Neural crest cell (in vitro differentiated cells): ENCODE data around the gene DGUOK. TPM values are rescaled to one million over a fixed set of nuclear protein-coding genes. Genes with fewer than 3 reads are reported as not detected.

Source experiments
- DNase-seq: peaks from one replicate; pipeline ENCODE4 v3.0.0; 2021; ENCODE audit warnings: low read depth, mixed read lengths, low spot score
- H3K27ac Mint-ChIP-seq: one replicate; pipeline ENCODE4 v1.8.0; 2021; ENCODE audit warnings: mild to moderate bottlenecking, mixed read lengths; ENCODE audit not compliant: unreplicated experiment
- H3K27me3 Mint-ChIP-seq: 2 replicates; pipeline ENCODE4 v1.8.0; 2021; ENCODE audit warnings: low read depth, mild to moderate bottlenecking, mixed read lengths
- H3K36me3 Mint-ChIP-seq: 2 replicates; pipeline ENCODE4 v1.8.0; 2021; ENCODE audit warnings: low read depth, mild to moderate bottlenecking, mixed read lengths
- H3K4me1 Mint-ChIP-seq: 2 replicates; pipeline ENCODE4 v1.8.0; 2021; ENCODE audit warnings: mixed read lengths
- H3K4me3 Mint-ChIP-seq: one replicate; pipeline ENCODE4 v1.8.0; 2021; ENCODE audit warnings: mild to moderate bottlenecking, mixed read lengths
- H3K9me3 Mint-ChIP-seq: 2 replicates; pipeline ENCODE4 v1.8.0; 2021; ENCODE audit warnings: mixed read lengths
- total RNA-seq: library from RNA; stranded (reverse); gene quantifications from 2 replicates; pipeline ENCODE4 v1.2.1, GENCODE V29; 2021
- TF ChIP-seq, protein P1 (sequence below): fragments of 200-600 bp; sonication (generic); conservative IDR thresholded peaks from 2 replicates; pipeline ENCODE4 v1.5.0; 2021; ENCODE audit warnings: antibody characterized with exemption, mild to moderate bottlenecking

DGUOK gene
- total RNA-seq, 1 donor from 2014 or later: 100 TPM

DNA sequence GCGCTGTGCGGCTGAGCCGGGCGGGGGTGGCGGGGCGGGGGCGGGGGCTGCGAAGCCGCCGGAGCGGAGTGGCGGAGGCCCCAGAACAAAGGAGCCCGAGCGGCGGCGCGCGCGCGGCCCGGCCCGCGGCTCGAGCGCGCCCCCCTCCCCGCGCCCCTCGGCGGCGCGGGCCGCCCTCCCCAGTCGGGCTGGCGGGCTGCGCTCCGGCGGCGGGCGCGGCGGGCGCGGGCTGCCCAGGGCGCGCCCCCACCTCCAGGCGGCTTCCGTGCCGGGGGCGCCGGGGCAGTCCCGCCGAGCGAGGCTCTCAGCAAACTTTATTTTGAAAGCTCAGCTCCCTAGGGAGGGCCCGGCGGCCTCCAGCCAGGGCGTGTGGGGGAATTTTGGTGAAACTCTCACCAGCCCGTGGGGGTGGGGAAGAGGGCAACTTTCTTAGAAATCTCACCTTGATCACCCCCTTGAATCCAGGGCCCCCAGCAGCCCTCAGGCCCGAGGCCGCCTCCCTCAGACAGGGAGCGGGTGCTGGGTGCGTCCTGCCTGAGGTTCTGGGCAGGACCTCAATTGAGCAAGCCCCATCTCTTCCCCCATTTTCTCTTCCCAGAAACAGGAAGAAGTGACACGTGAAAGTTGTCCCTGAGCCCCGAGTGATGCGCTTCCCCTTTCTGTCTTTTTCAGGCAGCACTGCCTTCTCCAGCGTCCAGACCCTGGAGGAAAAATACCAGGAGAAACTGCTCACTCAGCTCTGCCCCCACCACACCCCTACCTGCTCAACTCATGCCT lies 58.8 kb downstream of the DGUOK start:
- peaks cover 19% of the 10 kb centered on the region for H3K36me3 Mint-ChIP-seq

DNA sequence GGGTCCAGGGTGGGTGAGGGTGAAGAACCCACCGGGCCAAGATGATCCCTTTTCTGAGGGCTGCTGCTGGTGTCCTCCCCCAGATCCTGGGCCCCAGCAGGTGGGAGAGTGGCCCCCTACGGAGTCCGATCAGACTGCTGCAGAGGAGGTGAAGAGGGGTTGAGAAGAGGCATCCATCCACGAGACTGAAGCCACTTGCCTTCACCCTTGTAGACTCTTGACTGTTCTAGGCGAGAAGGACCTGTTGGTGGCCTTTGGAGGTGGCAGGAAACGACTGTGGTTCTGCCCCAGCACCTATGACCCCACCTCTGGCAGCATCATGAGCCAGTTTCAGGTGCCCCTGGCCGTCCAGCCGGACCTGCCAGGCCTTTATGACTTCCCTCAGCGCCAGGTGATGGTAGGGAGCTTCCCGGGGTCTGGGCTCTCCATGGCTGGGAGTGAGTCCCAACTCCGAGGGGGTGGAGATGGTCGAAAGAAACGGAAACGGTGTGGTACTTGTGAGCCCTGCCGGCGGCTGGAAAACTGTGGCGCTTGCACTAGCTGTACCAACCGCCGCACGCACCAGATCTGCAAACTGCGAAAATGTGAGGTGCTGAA lies 59.5 kb downstream of the DGUOK start:
- Mint-ChIP-seq H3K9me3 (no peaks in the 10 kb centered on the region), H3K27me3 (peaks cover 28% of the 10 kb centered on the region), H3K36me3 (peaks cover 22% of the 10 kb centered on the region), H3K4me1 (peaks cover 64% of the 10 kb centered on the region), H3K4me3 (peak overlapping the region; percentile 80), H3K27ac (no peak overlapping the region)
- DNase-seq: no peak
- TF ChIP-seq, protein P1, sequence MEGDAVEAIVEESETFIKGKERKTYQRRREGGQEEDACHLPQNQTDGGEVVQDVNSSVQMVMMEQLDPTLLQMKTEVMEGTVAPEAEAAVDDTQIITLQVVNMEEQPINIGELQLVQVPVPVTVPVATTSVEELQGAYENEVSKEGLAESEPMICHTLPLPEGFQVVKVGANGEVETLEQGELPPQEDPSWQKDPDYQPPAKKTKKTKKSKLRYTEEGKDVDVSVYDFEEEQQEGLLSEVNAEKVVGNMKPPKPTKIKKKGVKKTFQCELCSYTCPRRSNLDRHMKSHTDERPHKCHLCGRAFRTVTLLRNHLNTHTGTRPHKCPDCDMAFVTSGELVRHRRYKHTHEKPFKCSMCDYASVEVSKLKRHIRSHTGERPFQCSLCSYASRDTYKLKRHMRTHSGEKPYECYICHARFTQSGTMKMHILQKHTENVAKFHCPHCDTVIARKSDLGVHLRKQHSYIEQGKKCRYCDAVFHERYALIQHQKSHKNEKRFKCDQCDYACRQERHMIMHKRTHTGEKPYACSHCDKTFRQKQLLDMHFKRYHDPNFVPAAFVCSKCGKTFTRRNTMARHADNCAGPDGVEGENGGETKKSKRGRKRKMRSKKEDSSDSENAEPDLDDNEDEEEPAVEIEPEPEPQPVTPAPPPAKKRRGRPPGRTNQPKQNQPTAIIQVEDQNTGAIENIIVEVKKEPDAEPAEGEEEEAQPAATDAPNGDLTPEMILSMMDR: no peak

More for the DNA sequence above, 58.8 kb downstream of the DGUOK start:
- Mint-ChIP-seq H3K9me3 (no peaks in the 10 kb centered on the region), H3K4me3 (peak overlapping the region; percentile 80), H3K27ac (peak overlapping the region; percentile 85), H3K27me3 (peaks cover 34% of the 10 kb centered on the region), H3K4me1 (peaks cover 71% of the 10 kb centered on the region)
- peak; percentile 25 for DNase-seq
- TF ChIP-seq, protein P1: no peak

DNA sequence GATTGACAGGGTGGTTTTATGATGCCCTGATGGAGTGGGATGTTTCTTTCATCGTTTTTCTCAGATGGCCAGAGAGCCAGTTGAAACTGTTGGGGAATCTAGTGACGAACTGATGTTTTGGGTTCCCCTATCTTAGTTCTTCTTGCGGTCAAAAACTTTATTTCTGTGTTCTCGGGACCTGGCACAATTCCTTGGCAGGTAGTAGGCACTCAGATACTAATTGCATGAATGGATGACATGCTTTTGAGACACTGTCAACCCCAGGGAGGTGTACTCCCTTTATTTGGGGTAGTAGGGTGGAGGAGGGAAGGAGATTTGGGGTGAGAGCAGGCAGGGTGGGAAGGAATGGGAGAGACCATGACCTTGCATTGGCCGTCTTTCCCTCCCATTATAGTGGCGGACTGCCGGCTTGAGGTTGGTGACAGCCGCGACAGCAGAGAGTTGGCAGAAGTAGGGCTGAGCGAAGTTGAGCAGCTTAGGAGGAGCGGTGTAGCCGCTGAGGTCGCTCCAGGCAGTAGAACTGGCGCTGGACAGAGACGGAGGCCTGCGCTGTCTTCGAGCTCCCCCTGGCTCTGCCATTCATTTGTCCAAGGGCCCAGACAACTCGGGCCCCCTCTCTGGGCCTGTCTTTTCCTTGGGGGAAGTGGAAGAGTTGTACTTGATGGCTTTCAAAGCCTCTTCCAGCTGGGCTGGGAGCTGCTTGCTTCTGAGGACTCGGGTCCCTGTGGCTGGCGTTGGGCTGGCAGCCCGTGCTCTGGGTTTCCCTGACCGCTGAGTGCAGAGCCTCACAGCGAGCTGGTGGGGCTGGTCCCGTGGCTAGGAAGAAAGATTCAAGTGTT lies 60.6 kb downstream of the DGUOK start:
- TF ChIP-seq, protein P1: no peak
- H3K4me3 Mint-ChIP-seq: peak overlapping the region; percentile 80
- peaks cover 25% of the 10 kb centered on the region for H3K36me3 Mint-ChIP-seq
- DNase-seq: peak; percentile 14
- peaks cover 58% of the 10 kb centered on the region for H3K4me1 Mint-ChIP-seq
- H3K9me3 Mint-ChIP-seq: no peaks in the 10 kb centered on the region
- H3K27me3 Mint-ChIP-seq: peaks cover 16% of the 10 kb centered on the region
- no peak overlapping the region for H3K27ac Mint-ChIP-seq

DNA sequence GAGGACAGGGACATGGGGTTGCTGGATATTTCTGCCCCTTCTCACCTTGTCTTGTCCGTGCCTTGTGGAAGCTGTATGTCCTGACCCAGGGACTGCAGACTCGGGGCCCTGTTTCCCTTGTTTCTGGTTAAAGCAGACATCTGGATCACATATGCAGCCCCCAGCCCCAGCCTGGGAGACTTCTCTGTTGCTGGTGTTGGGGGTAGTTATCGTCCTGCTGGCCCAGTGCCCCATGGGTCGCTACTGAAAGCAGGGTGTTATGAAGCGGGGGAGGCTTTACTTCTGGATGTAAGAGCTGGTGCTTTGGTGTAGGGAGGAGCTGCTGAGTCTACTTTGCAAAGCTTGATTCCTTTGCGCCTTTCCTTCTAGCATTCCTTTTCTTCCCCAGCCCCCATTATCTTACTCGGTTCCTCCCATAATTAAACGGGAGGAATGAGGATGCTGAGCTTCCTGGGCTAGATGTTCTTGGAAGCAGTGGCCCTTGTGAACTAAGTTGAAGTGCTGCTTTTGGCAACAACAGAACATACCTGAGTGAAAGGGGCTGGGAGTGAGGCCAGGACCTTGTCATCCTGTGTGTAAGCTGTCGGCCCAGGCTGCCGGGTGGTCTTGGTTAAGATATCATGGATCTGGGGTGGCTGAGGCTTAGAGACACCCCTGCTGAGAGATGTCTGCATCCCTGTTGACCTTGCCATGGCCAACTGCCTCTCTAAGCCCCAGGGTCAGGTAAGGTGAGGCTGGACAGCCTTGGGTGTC lies 61.4 kb downstream of the DGUOK start:
- Mint-ChIP-seq H3K36me3 (peaks cover 25% of the 10 kb centered on the region), H3K9me3 (no peaks in the 10 kb centered on the region), H3K4me3 (peak overlapping the region; percentile 80), H3K27me3 (peaks cover 9% of the 10 kb centered on the region), H3K27ac (no peak overlapping the region), H3K4me1 (peaks cover 51% of the 10 kb centered on the region)
- no peak for DNase-seq
- TF ChIP-seq, protein P1: no peak

DNA sequence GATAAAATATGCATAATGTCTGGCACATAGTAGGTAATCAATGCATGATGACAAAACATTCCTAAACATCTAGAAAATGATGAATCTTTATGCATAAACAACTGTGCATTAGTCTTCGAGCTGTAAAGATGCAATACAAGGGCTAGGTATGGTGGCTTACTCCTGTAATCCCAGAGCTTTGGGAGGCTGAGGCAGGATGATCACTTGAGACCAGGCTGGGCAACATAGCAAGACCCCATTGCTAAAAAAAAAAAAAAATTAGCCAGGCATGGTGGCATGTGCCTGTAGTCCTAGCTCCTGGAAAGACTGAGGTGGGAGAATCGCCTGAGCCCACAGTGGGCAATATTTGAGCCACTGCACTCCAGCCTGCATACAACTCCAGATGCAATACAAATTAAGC lies 63.3 kb downstream of the DGUOK start:
- Mint-ChIP-seq H3K4me1 (peaks cover 49% of the 10 kb centered on the region), H3K9me3 (no peaks in the 10 kb centered on the region), H3K27ac (no peak overlapping the region), H3K27me3 (peaks cover 3% of the 10 kb centered on the region), H3K4me3 (no peak overlapping the region), H3K36me3 (peaks cover 25% of the 10 kb centered on the region)
- no peak for DNase-seq
- TF ChIP-seq, protein P1: no peak
